H9 (cell line): ENCODE data around the gene MCRIP2. TPM values are rescaled to one million over a fixed set of nuclear protein-coding genes. Genes with fewer than 3 reads are reported as not detected.

ENCODE experiments used
- DNase-seq: peaks from one replicate; pipeline ENCODE4 v3.0.0-alpha.2; 2017
- H2AFZ ChIP-seq: one replicate; pipeline ENCODE4 v1.6.1; 2013; ENCODE audit warnings: mild to moderate bottlenecking, low read length, control low read depth, moderate library complexity
- H2AK5ac ChIP-seq: 2 replicates; pipeline ENCODE4 v1.6.1; 2013; ENCODE audit warnings: low read length, control low read depth, mixed read lengths; ENCODE audit not compliant: insufficient read length
- H2BK120ac ChIP-seq: one replicate; pipeline ENCODE4 v1.6.1; 2013; ENCODE audit warnings: low read depth, mild to moderate bottlenecking, low read length, control low read depth, inconsistent platforms; ENCODE audit not compliant: poor library complexity, severe bottlenecking
- H2BK12ac ChIP-seq: 2 replicates; pipeline ENCODE4 v1.6.1; 2013; ENCODE audit warnings: low read length, control low read depth, mixed read lengths, low read depth; ENCODE audit not compliant: insufficient read length
- H2BK15ac ChIP-seq: 2 replicates; pipeline ENCODE4 v1.6.1; 2013; ENCODE audit warnings: low read depth, low read length, control low read depth
- H2BK20ac ChIP-seq: one replicate; pipeline ENCODE4 v1.6.1; 2013; ENCODE audit warnings: low read depth, mild to moderate bottlenecking, low read length, control low read depth, inconsistent platforms; ENCODE audit not compliant: poor library complexity, severe bottlenecking
- H2BK5ac ChIP-seq: 2 replicates; pipeline ENCODE4 v1.6.1; 2013; ENCODE audit warnings: low read length, control low read depth, mixed read lengths; ENCODE audit not compliant: insufficient read length
- H3K14ac ChIP-seq: 2 replicates; pipeline ENCODE4 v1.6.1; 2013; ENCODE audit warnings: low read length, control low read depth; ENCODE audit not compliant: insufficient read depth
- H3K18ac ChIP-seq: 2 replicates; pipeline ENCODE4 v1.6.1; 2013; ENCODE audit warnings: low read depth, mild to moderate bottlenecking, mixed read lengths, low read length, control low read depth; ENCODE audit not compliant: insufficient read length
- H3K23ac ChIP-seq: 2 replicates; pipeline ENCODE4 v1.6.1; 2013; ENCODE audit warnings: low read length, control low read depth, mixed read lengths, low read depth; ENCODE audit not compliant: insufficient read length
- H3K23me2 ChIP-seq: 2 replicates; pipeline ENCODE4 v1.6.1; 2013; ENCODE audit warnings: low read depth, mild to moderate bottlenecking, mixed read lengths, low read length, control low read depth; ENCODE audit not compliant: insufficient read length, poor library complexity, severe bottlenecking
- H3K27ac ChIP-seq: 2 replicates; pipeline ENCODE4 v1.5.1; 2013; ENCODE audit warnings: low read length, control low read depth, mixed read lengths, low read depth; ENCODE audit not compliant: insufficient read length
- H3K27me3 ChIP-seq: 2 replicates; pipeline ENCODE4 v1.6.1; 2013; ENCODE audit warnings: low read length, control low read depth, inconsistent platforms; ENCODE audit not compliant: insufficient read depth
- H3K4ac ChIP-seq: 2 replicates; pipeline ENCODE4 v1.6.1; 2013; ENCODE audit warnings: low read depth, mild to moderate bottlenecking, control low read depth, inconsistent platforms, low read length, moderate library complexity
- H3K4me1 ChIP-seq: 2 replicates; pipeline ENCODE4 v1.6.1; 2013; ENCODE audit warnings: low read length, control low read depth, inconsistent platforms; ENCODE audit not compliant: insufficient read depth
- H3K4me2 ChIP-seq: 2 replicates; pipeline ENCODE4 v1.6.1; 2013; ENCODE audit warnings: low read length, control low read depth, mixed read lengths; ENCODE audit not compliant: insufficient read length, insufficient read depth
- H3K56ac ChIP-seq: 2 replicates; pipeline ENCODE4 v1.6.1; 2013; ENCODE audit warnings: low read depth, mild to moderate bottlenecking, mixed read lengths, low read length, control low read depth; ENCODE audit not compliant: insufficient read length
- H3K79me1 ChIP-seq: 2 replicates; pipeline ENCODE4 v1.6.1; 2013; ENCODE audit warnings: low read depth, mild to moderate bottlenecking, moderate library complexity, low read length, control low read depth, inconsistent platforms; ENCODE audit not compliant: insufficient read depth, poor library complexity, severe bottlenecking
- H3K79me2 ChIP-seq: 2 replicates; pipeline ENCODE4 v1.6.1; 2013; ENCODE audit warnings: low read length, control low read depth, inconsistent platforms; ENCODE audit not compliant: insufficient read depth
- H3K9ac ChIP-seq: 2 replicates; pipeline ENCODE4 v1.6.1; 2013; ENCODE audit warnings: low read length, control low read depth, mixed read lengths; ENCODE audit not compliant: insufficient read length; ENCODE audit errors: extremely low read depth
- H3K9me3 ChIP-seq: one replicate; pipeline ENCODE4 v1.6.1; 2013; ENCODE audit warnings: low read depth, low read length, inconsistent platforms; ENCODE audit not compliant: control insufficient read depth
- H3T11ph ChIP-seq: one replicate; pipeline ENCODE4 v1.6.1; 2013; ENCODE audit warnings: mild to moderate bottlenecking, low read length, control low read depth, inconsistent platforms
- H4K20me1 ChIP-seq: one replicate; pipeline ENCODE4 v1.6.1; 2013; ENCODE audit not compliant: control insufficient read depth, insufficient read length, insufficient read depth
- H4K5ac ChIP-seq: 2 replicates; pipeline ENCODE4 v1.6.1; 2013; ENCODE audit warnings: low read depth, mild to moderate bottlenecking, mixed read lengths, low read length, control low read depth; ENCODE audit not compliant: insufficient read length
- H4K8ac ChIP-seq: replicated peaks from 2 replicates; pipeline ENCODE4 v1.6.1; 2013; ENCODE audit warnings: low read length, control low read depth, mixed read lengths, low read depth; ENCODE audit not compliant: insufficient read length
- H4K91ac ChIP-seq: 2 replicates; pipeline ENCODE4 v1.6.1; 2013; ENCODE audit warnings: low read depth, mild to moderate bottlenecking, moderate library complexity, mixed read lengths, low read length, control low read depth; ENCODE audit not compliant: insufficient read length
- H3K27ac Mint-ChIP-seq, 3 experiments: 2 replicates in 2 of 3; 3 replicates in 1 of 3; pipeline ENCODE4 v1.8.0; 2020 to 2021; ENCODE audit warnings: mixed read lengths in 3 of 3, mild to moderate bottlenecking in 1 of 3, moderate library complexity in 1 of 3
- H3K27me3 Mint-ChIP-seq: 2 replicates; pipeline ENCODE4 v1.8.0; 2021; ENCODE audit warnings: low read depth, mild to moderate bottlenecking, moderate library complexity, mixed read lengths
- H3K36me3 Mint-ChIP-seq, 3 experiments: 2 replicates in 2 of 3; 3 replicates in 1 of 3; pipeline ENCODE4 v1.8.0; 2020 to 2021; ENCODE audit warnings: low read depth in 3 of 3, mixed read lengths in 3 of 3; ENCODE audit not compliant: insufficient read depth in 1 of 3
- H3K4me1 Mint-ChIP-seq, 2 experiments: 2 replicates each; pipeline ENCODE4 v1.8.0; 2020; ENCODE audit warnings: mixed read lengths in 2 of 2
- H3K4me3 Mint-ChIP-seq, 2 experiments: 2 replicates in 1 of 2; 3 replicates in 1 of 2; pipeline ENCODE4 v1.8.0; 2020 to 2021; ENCODE audit warnings: mild to moderate bottlenecking in 2 of 2, mixed read lengths in 2 of 2, moderate library complexity in 1 of 2
- H3K9me3 Mint-ChIP-seq, 2 experiments: 2 replicates in 1 of 2; 3 replicates in 1 of 2; pipeline ENCODE4 v1.8.0; 2020; ENCODE audit warnings: mild to moderate bottlenecking in 2 of 2, mixed read lengths in 2 of 2, moderate library complexity in 1 of 2
- CTCF ChIP-seq: fragments of 200-600 bp; sonication (generic); conservative IDR thresholded peaks from 3 replicates; pipeline ENCODE4 v1.8.0; 2021; ENCODE audit warnings: antibody characterized with exemption, mild to moderate bottlenecking
- WGBS: extraction: QIAGEN DNeasy Blood & Tissue Kit; methylation state at CpG from one replicate; pipeline ENCODE4 v1.1.7; 2013; ENCODE audit warnings: missing lambda C conversion rate, low lambda C conversion rate, mixed read lengths; ENCODE audit not compliant: insufficient read length; ENCODE audit errors: extremely low coverage; 5-methylcytosine and 5-hydroxymethylcytosine counted together
- total RNA-seq: library from RNA; stranded (reverse); gene quantifications from 2 replicates; pipeline ENCODE4 v1.2.1, GENCODE V29; 2021

Gene MCRIP2
- total RNA-seq, 1 experiment from 2014 or later: 52.5 TPM

GRCh38 chr16:648781-649589, 7.4 kb downstream of the MCRIP2 start, which contains the start of gene WDR90:
Gene WDR90 (plus strand): TSS chr16:649365. CDS start chr16:649417, 52 bp downstream.
- TF ChIP-seq CTCF: no peak
- Histone ChIP-seq H3K23me2 (peaks cover 9% of the 10 kb centered on the region), H2BK12ac (no peak within 1 kb of the TSS), H2BK120ac (no peak within 1 kb of the TSS), H4K5ac (no peak within 1 kb of the TSS), H3K14ac (peak within 1 kb of the TSS; percentile 16; the same call in 1 of the 2 replicates), H3K79me1 (no peaks in the 10 kb centered on the region), H3K56ac (no peak within 1 kb of the TSS), H4K20me1 (no peaks in the 10 kb centered on the region), H3K4me2 (peak within 1 kb of the TSS; percentile 43), H3K9me3 (no peaks in the 10 kb centered on the region), H3T11ph (no peak within 1 kb of the TSS), H3K23ac (no peak within 1 kb of the TSS), H3K18ac (no peak within 1 kb of the TSS), H3K79me2 (no peaks in the 10 kb centered on the region), H3K27me3 (no peaks in the 10 kb centered on the region), H3K9ac (peak within 1 kb of the TSS; percentile 23), H4K8ac (no peak within 1 kb of the TSS), H3K4me1 (no peaks in the 10 kb centered on the region), H2BK20ac (no peak within 1 kb of the TSS), H2BK15ac (no peak within 1 kb of the TSS), H4K91ac (no peak within 1 kb of the TSS), H3K27ac (no peak within 1 kb of the TSS), H3K4ac (no peak within 1 kb of the TSS), H2BK5ac (no peak within 1 kb of the TSS), H2AK5ac (no peak within 1 kb of the TSS), H2AFZ (no peak within 1 kb of the TSS)
- peak within 1 kb of the TSS in 1 of 3 experiments; percentile 83; a peak in 1 of 7 replicates for H3K27ac Mint-ChIP-seq
- peaks cover 2 to 11% (median 4%) of the 10 kb centered on the region in 3 experiments; a peak in 4 of 7 replicates for H3K36me3 Mint-ChIP-seq
- peaks cover 2 to 12% of the 10 kb centered on the region in 2 experiments; a peak in 3 of 4 replicates for H3K4me1 Mint-ChIP-seq
- peak; percentile 93 for DNase-seq
- H3K4me3 Mint-ChIP-seq: peak within 1 kb of the TSS; percentile 74 to 84
- no peaks in the 10 kb centered on the region; the same call in 1 of the 2 replicates for H3K27me3 Mint-ChIP-seq
- no CpG with 5 or more reads among the region's 91 CpGs for WGBS
- H3K9me3 Mint-ChIP-seq: no peaks in the 10 kb centered on the region
